ENCODE measurements around the gene PLA2G5.
A peak's percentile ranks its signal among the peaks of the same experiment; 100 is the strongest.

PLA2G5 gene

DNA sequence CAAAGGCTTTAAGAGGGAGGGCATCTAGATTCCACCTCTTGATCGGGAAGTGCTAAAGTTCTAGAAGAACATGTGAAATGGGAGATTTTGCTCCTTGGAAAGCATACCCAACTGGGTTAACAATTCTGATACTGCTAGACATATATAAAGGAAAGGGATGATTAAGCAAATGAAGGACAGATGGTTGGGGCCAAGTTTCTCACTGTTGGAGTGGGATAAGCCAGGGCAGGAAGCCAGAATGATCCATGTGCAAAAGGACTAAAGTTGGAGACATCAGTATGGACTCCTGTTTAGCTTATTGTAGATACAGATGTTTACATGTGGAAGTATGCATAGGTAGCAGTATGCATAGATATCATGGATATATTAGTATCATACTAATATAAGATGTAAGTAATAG is 16.8 kb downstream of the PLA2G5 start:
- H3K4me1 ChIP-seq (ENCODE audit: low read length): no peaks in the 10 kb centered on the region
- no peaks in the 10 kb centered on the region for H3K36me3 ChIP-seq (replicated peaks; ENCODE audit: low read depth, low read length)
- H2AFZ ChIP-seq (ENCODE audit: low read depth, low read length): no peak overlapping the region
- no peaks in the 10 kb centered on the region for H3K9me3 ChIP-seq (ENCODE audit: insufficient read depth, low read length)
- no peaks in the 10 kb centered on the region for H3K79me2 ChIP-seq (ENCODE audit: low read length)
- H3K27ac ChIP-seq (ENCODE audit: low read length): no peak overlapping the region
- H3K4me3 ChIP-seq (ENCODE audit: low read length): no peak overlapping the region
- H4K20me1 ChIP-seq (ENCODE audit: insufficient read depth, low read length): no peaks in the 10 kb centered on the region
- H3K27me3 ChIP-seq (ENCODE audit: low read depth, low read length): no peaks in the 10 kb centered on the region
- TF ChIP-seq EZH2phosphoT487 (IDR thresholded peaks at IDR 0.05; ENCODE audit: low read depth): no peak
- TF ChIP-seq, protein P1, sequence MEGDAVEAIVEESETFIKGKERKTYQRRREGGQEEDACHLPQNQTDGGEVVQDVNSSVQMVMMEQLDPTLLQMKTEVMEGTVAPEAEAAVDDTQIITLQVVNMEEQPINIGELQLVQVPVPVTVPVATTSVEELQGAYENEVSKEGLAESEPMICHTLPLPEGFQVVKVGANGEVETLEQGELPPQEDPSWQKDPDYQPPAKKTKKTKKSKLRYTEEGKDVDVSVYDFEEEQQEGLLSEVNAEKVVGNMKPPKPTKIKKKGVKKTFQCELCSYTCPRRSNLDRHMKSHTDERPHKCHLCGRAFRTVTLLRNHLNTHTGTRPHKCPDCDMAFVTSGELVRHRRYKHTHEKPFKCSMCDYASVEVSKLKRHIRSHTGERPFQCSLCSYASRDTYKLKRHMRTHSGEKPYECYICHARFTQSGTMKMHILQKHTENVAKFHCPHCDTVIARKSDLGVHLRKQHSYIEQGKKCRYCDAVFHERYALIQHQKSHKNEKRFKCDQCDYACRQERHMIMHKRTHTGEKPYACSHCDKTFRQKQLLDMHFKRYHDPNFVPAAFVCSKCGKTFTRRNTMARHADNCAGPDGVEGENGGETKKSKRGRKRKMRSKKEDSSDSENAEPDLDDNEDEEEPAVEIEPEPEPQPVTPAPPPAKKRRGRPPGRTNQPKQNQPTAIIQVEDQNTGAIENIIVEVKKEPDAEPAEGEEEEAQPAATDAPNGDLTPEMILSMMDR (IDR thresholded peaks at IDR 0.05; ENCODE audit: low read depth, low read length): no peak
- no peak overlapping the region for H3K9ac ChIP-seq (ENCODE audit: low read length)
- H3K4me2 ChIP-seq (ENCODE audit: low read length): no peak overlapping the region

DNA sequence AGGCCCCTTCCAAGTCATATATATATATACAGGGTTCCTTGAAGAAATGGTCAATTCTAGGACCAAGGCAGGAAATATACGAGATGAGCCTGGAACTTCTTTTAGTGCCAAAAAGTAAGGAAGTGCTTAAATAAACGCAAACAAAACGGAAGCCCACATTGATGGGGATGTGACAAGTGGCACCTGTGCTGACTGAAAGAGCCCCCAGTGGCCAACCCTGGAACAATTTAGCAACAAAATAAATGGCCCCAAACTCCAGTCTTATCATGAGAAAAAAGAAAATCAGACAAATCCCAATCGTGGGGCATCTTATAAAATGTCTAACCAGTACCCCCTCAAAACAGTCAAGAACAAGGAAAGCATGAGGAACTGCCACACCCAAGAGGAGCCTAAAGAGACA is 17.7 kb downstream of the PLA2G5 start:
- Histone ChIP-seq H3K9me3 (ENCODE audit: insufficient read depth, low read length) (no peaks in the 10 kb centered on the region), H3K36me3 (replicated peaks; ENCODE audit: low read depth, low read length) (no peaks in the 10 kb centered on the region), H3K4me1 (ENCODE audit: low read length) (no peaks in the 10 kb centered on the region), H3K4me3 (ENCODE audit: low read length) (no peak overlapping the region), H3K9ac (ENCODE audit: low read length) (no peak overlapping the region), H3K27ac (ENCODE audit: low read length) (no peak overlapping the region), H3K27me3 (ENCODE audit: low read depth, low read length) (no peaks in the 10 kb centered on the region), H4K20me1 (ENCODE audit: insufficient read depth, low read length) (no peaks in the 10 kb centered on the region), H2AFZ (ENCODE audit: low read depth, low read length) (no peak overlapping the region), H3K79me2 (ENCODE audit: low read length) (no peaks in the 10 kb centered on the region), H3K4me2 (ENCODE audit: low read length) (no peak overlapping the region)
- no peak for TF ChIP-seq EZH2phosphoT487 (IDR thresholded peaks at IDR 0.05; ENCODE audit: low read depth)
- TF ChIP-seq, protein P1 (IDR thresholded peaks at IDR 0.05; ENCODE audit: low read depth, low read length): 0 out of 2 replicates have a peak, but pooled peaks have one; percentile 18

DNA sequence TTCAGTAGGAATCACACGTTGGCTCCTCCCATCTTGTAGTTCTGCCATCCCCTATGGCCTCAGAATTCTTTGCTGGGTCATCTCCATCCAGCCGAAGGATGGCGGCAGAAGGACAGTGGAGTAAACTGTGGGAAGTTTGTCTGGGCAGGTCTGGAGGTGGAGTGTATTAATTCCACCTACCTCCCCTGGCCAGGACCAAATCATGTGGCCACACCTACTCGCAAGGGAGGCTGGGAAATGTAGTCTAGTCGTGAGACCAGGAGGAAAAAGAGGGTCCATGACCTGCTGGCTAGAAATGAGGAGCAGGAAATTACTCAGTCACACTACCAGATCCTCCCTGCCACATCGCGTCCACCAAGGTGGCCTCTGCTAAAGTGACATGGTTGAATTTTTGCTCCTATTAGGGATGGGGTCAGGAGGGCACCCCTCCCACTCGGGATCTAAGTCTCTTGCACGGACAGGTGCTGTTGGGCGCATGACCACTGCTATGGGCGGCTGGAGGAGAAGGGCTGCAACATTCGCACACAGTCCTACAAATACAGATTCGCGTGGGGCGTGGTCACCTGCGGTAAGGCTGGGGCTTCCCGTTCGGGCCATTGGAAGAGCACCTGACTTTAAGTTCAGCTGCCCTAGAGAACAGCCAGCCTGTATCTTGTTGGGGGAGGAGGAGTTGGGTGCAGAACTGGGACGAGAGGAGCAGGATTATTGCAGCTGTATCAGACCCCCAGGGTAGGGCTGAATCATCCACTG is 19.5 kb downstream of the PLA2G5 start:
- Histone ChIP-seq H2AFZ (ENCODE audit: low read depth, low read length) (no peak overlapping the region), H3K9ac (ENCODE audit: low read length) (no peak overlapping the region), H3K9me3 (ENCODE audit: insufficient read depth, low read length) (no peaks in the 10 kb centered on the region), H3K4me2 (ENCODE audit: low read length) (no peak overlapping the region), H3K79me2 (ENCODE audit: low read length) (no peaks in the 10 kb centered on the region), H3K27me3 (ENCODE audit: low read depth, low read length) (no peaks in the 10 kb centered on the region), H3K4me3 (ENCODE audit: low read length) (no peak overlapping the region), H3K4me1 (ENCODE audit: low read length) (no peaks in the 10 kb centered on the region), H3K36me3 (replicated peaks; ENCODE audit: low read depth, low read length) (no peaks in the 10 kb centered on the region), H3K27ac (ENCODE audit: low read length) (no peak overlapping the region), H4K20me1 (ENCODE audit: insufficient read depth, low read length) (no peaks in the 10 kb centered on the region)
- TF ChIP-seq EZH2phosphoT487 (IDR thresholded peaks at IDR 0.05; ENCODE audit: low read depth): no peak
- TF ChIP-seq, protein P1 (IDR thresholded peaks at IDR 0.05; ENCODE audit: low read depth, low read length): no peak

DNA sequence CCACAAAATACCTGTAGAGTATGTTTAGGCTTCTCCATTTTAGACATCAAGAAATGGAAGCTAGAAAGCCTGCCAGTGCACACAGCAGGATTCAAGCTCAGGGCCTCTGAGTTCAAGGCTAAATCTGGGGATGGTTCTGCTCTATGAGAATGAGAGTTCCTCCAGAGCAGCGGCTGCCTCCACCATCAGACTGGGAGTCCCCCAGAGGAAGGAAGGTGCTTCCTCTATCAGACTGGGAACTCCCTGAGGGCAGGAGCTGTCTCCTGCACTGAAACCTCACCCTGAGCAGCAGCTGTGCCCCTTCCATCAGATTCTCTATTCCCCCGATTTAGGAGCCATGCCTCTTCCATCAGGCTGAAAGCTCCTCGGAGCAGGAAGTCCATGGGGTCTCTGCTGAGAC is 20.1 kb downstream of the PLA2G5 start:
- Histone ChIP-seq H4K20me1 (ENCODE audit: insufficient read depth, low read length) (no peaks in the 10 kb centered on the region), H2AFZ (ENCODE audit: low read depth, low read length) (no peak overlapping the region), H3K4me3 (ENCODE audit: low read length) (no peak overlapping the region), H3K36me3 (replicated peaks; ENCODE audit: low read depth, low read length) (no peaks in the 10 kb centered on the region), H3K79me2 (ENCODE audit: low read length) (no peaks in the 10 kb centered on the region), H3K9ac (ENCODE audit: low read length) (no peak overlapping the region), H3K4me1 (ENCODE audit: low read length) (no peaks in the 10 kb centered on the region), H3K4me2 (ENCODE audit: low read length) (no peak overlapping the region), H3K27ac (ENCODE audit: low read length) (no peak overlapping the region), H3K9me3 (ENCODE audit: insufficient read depth, low read length) (no peaks in the 10 kb centered on the region), H3K27me3 (ENCODE audit: low read depth, low read length) (no peaks in the 10 kb centered on the region)
- TF ChIP-seq, protein P1 (IDR thresholded peaks at IDR 0.05; ENCODE audit: low read depth, low read length): no peak
- TF ChIP-seq EZH2phosphoT487 (IDR thresholded peaks at IDR 0.05; ENCODE audit: low read depth): no peak
